Activated naive CD8-positive, alpha-beta T cell treated with anti-CD3 and anti-CD28 coated beads, Interleukin-2, amount 50 U/mL, for 16 hours (primary cell): ENCODE results near the gene SLC12A4.

ENCODE experiments used
- DNase-seq: peaks from one replicate; pipeline ENCODE4 v3.0.0-alpha.2; 2020; ENCODE audit warnings: low read depth, low spot score

SLC12A4 gene

GRCh38 chr16:67963292-67963661, 5.2 kb downstream of the SLC12A4 start:
- no peak for DNase-seq

- DNase-seq: no peak
Observed at GRCh38 chr16:67962135-67962534, 6.3 kb downstream of the SLC12A4 start.

- DNase-seq: no peak
Observed at GRCh38 chr16:67961551-67961957, 6.9 kb downstream of the SLC12A4 start.

GRCh38 chr16:67959536-67960329, 8.7 kb downstream of the SLC12A4 start:
- DNase-seq: no peak

GRCh38 chr16:67957622-67958021, 10.8 kb downstream of the SLC12A4 start:
- no peak for DNase-seq

DNA sequence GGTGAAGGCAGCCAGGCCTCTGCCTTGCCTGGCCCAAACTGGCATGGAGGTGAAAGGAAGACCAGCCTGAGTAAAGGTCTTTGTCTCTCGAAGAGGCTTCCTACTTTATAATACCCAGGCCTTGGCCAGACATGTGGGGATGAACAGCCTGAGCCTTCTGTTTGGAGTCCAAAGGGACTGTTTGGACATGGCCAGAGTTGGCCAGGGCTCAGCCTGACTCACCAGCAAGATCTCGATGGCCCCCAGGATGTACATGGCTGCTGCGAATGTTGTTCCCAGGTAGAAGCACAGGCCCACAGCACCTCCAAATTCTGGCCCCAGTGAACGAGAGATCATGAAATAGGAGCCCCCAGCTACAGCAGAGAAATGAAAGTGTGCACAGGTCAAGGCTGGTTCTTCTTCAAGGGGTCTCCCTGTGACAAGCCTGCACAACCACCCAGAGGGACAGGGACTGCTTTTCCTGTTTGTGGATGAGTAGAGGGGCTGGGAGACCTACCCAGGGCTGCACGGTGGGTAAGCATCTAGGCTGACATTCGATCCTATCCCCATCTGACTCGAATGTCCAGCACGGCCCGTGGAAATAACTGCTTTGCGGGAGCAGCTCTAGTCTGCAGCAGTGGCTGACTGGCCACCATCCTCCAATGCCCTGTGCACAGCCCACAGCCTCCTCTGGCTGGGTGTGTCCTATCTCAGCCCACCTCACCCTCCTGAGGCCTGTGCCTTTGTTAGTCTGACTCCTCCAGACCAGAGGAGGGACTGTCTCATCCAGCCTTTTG, 13.8 kb downstream of the SLC12A4 start:
- no peak for DNase-seq

DNA sequence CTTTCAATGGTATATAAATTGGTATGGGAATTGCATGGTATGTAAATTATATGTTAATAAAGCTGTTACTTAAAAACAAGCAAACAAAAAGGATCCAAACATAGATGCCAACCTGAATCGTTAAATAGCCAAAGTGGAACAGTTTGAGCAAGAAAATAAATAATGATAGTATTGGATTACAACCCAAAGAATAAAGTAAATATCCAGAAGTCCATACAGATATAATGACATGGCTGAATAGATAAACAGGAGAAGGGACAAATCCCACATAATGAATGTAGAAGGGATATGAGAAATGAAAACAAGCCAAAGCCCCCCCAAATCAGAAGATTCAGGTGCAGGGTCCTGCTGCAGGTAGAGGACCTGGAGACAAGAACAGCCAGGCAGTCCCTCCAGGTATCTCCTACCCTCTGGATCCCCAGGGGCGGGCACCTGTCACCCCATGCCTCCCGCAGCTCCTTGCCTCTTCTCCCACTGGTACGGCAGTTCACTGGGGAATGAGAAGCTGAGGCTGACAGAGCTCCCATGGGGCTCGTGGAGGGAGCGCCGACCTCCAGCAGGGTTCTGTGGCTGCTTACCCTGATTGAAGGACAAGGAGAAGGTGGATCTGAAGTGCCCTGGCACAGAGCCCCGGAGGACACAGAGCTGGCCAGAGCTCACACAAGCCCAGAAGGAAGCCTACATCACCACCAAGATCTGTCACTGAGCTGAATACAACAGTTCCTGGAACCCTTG, 14.6 kb downstream of the SLC12A4 start:
- no peak for DNase-seq

DNA sequence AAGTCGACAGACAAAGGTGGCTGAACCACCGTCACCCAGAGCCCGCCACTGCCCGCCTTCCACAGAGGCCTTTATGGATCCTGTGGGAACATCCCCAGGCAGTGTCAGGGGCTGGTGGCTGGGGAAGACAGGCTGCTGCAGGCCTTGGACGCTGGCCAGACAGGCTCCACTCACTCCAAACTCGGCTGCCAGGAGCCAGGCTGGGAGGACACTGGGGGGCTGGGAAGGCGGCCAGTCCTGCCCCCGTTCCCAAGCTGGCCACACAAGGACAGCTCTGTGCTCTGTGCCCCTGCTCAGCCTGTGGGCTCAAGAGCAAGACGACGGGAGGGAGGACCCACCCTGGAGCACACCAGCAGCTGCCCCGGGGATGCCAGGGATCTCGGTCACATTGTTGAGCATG, 17.0 kb downstream of the SLC12A4 start:
- DNase-seq: no peak

DNA sequence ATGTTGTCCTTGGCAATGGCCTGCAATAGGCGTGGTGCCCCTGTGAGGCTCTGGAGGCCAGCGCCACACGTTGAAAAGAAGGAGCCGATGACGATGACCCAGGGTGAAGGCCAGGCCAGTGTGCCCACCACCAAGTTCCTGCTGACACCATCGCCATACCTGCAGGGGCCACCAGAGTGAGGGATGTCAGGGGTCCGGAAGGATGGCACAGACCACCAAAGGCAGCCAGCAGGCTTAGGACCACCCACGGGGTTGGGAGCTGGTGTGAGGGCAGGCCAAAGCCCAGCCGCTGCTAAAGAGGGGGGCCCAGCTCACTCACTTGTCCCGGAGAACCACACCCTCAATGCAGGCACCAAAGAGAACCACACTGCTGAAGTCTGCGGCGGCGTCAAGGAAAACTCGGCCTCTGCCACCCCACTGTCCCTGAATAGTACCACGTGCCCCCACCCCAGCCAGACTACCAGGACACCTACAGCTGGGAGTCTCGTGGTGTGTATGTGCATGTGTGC, 18.0 kb downstream of the SLC12A4 start:
- no peak for DNase-seq

DNA sequence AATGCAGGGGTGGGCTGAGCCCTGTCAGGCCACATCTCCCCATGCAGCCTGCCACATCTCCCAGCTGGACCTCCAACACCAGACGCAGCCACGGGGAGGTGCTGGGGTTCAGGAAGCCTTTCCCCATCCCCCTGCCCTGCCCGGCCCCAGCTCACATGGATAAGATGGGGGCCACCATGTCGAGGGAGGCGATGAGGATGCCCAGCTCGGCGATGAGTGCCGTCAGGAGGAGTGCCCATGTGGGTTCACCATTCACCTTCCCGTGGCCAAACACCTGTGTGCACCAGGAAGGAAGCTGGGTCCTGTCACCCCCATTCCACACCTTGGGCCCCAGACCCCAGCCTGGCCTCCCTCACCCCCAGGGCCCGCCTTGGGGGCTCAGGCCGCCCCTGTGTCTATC, 18.8 kb downstream of the SLC12A4 start:
- no peak for DNase-seq

DNA sequence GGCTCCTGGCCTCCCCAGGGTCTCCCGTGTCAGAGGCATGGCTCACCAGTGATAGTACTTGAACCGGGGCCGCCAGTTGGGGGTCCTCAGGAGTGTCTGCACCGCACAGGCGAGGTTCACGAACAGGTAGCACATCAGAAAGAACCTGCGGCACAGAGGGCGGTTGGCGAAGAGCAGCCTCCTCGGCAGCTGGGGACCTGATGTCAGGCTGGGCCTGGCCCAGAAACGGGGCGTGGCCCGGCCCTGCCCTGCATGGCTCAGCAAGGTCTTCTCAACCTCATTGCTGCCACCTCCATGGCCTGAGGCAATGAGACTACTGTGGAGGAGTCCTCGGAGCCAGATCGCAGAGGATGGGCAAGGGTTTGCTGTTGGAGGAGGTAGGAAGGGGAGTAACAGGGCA, 20.4 kb downstream of the SLC12A4 start:
- no peak for DNase-seq

DNA sequence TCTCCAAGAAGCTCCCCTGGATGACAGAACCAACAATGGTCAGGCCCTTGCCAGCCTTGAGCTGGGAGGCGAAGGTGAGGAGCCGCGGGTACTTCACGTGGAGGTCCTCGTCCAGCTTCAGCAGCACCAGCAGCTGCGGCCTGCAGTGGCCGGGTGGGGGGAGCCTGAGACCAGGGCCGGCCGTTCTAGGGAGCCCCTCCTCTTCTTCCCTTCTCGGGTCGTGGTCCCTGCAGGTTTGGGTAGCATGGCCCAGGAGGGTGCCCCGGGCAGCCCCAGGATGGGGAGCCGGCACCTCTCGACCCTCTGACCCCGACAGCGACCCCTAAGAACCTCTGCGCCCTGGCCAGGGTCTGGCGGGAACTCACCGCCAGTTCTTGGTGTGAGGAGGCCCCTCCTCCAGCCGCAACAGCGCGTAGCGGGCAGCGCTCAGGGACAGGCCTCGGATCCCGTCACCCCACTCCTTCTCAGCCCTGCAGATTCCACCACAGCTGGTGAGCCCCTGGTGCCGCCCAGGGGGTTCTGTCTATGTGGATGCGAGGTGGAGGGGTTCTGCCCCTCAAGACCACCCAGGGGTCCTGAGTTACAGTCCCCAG, 21.4 kb downstream of the SLC12A4 start:
- DNase-seq: no peak

- DNase-seq: no peak
Observed at GRCh38 chr16:67946128-67946569, 22.3 kb downstream of the SLC12A4 start.

- DNase-seq: no peak
Observed at GRCh38 chr16:67945392-67945933, 23.0 kb downstream of the SLC12A4 start.

DNA sequence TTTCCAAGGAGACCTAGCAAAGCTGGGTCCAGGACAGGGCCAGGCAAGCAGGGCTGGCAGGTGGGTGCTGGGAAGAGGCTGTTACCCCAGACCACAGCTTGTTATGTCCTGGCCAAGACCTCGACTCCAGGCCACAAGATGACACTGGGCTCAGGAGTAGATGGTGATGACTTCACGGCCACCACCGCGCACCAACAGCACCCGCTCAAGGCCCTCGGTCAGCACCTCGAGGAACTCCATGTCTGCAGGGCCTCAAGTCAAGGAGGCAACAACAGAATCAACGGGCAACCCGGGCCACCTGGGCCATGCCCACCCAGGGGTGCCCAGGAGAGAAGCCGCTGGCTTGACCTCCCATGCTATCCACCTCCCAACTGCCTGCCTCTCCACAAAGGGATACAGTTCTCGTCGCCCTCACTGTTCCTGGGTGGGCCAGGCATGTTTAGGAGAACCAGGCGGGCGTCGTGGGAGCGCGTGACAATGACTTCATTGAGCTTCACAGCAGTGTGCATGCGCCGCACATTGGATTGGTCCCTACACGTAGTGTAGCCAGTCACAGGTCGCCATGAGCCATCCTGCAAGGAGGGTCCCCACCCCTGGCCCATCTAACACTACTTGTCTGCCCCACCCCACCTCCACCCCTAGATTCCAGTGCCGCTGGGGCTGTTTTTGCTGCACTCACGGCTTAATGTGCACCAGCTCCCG, 23.6 kb downstream of the SLC12A4 start:
- no peak for DNase-seq

GRCh38 chr16:67943619-67944504, 24.6 kb downstream of the SLC12A4 start, which contains the start of gene LCAT:
TSS of gene LCAT (minus strand) at chr16:67944120. CDS start at chr16:67944101, 19 bp downstream.
- DNase-seq: no peak

- no peak for DNase-seq
Observed at GRCh38 chr16:67943256-67943618, 25.2 kb downstream of the SLC12A4 start.

- no peak for DNase-seq
Observed at GRCh38 chr16:67942510-67943255, 25.8 kb downstream of the SLC12A4 start.

DNA sequence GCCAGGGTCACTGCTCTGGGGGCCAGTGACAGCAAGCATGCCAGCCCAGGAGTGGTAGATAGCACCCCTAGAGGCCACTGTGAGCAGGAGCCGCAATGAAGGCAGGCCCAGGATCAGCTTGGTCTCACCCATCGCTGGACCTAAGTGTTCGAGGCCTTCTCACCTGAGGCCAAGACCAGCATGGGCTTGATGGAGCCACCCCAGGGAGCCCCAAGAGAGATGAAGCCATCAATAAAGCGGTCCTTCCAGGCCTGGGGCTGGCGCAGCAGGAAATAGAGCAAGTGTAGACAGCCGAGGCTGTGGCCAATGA, 26.3 kb downstream of the SLC12A4 start:
- no peak for DNase-seq
